SJSA1 (cell line): ENCODE data around the gene SIX1. TPM values are rescaled to one million over a fixed set of nuclear protein-coding genes. Genes with fewer than 3 reads are reported as not detected.

ENCODE experiments used
- DNase-seq, 2 experiments: peaks; one replicate each; pipeline ENCODE4 v3.0.0-alpha.2; 2015 to 2020; ENCODE audit warnings: low spot score in 2 of 2, low read depth in 1 of 2
- H3K27ac ChIP-seq: fragments of 250-450 bp; sonication (Bioruptor Pico); 2 replicates; pipeline ENCODE4 v1.5.1; 2020; ENCODE audit warnings: mild to moderate bottlenecking, moderate library complexity
- H3K27me3 ChIP-seq: fragments of 250-450 bp; sonication (Bioruptor Pico); replicated peaks from 2 replicates; pipeline ENCODE4 v1.5.1; 2020; ENCODE audit warnings: mild to moderate bottlenecking, moderate library complexity
- H3K36me3 ChIP-seq: fragments of 250-450 bp; sonication (Bioruptor Pico); 2 replicates; pipeline ENCODE4 v1.5.1; 2020; ENCODE audit warnings: mild to moderate bottlenecking
- H3K4me1 ChIP-seq: fragments of 250-450 bp; sonication (Bioruptor Pico); replicated peaks from 2 replicates; pipeline ENCODE4 v1.6.1; 2021; ENCODE audit warnings: mild to moderate bottlenecking
- H3K4me3 ChIP-seq: fragments of 250-450 bp; sonication (Bioruptor Pico); 2 replicates; pipeline ENCODE4 v1.5.1; 2020; ENCODE audit warnings: mild to moderate bottlenecking
- H3K9me3 ChIP-seq: fragments of 250-450 bp; sonication (Bioruptor Pico); replicated peaks from 2 replicates; pipeline ENCODE4 v1.5.1; 2020; ENCODE audit warnings: mild to moderate bottlenecking
- total RNA-seq: library from RNA; depleted of rRNA; stranded (reverse); fragments of >200 nt; shearing (Covaris generic); gene quantifications from 2 replicates; pipeline ENCODE4 v1.2.3, GENCODE V29; 2014

The SIX1 gene
- total RNA-seq, 1 experiment from 2014 or later: 3.7 TPM

DNA sequence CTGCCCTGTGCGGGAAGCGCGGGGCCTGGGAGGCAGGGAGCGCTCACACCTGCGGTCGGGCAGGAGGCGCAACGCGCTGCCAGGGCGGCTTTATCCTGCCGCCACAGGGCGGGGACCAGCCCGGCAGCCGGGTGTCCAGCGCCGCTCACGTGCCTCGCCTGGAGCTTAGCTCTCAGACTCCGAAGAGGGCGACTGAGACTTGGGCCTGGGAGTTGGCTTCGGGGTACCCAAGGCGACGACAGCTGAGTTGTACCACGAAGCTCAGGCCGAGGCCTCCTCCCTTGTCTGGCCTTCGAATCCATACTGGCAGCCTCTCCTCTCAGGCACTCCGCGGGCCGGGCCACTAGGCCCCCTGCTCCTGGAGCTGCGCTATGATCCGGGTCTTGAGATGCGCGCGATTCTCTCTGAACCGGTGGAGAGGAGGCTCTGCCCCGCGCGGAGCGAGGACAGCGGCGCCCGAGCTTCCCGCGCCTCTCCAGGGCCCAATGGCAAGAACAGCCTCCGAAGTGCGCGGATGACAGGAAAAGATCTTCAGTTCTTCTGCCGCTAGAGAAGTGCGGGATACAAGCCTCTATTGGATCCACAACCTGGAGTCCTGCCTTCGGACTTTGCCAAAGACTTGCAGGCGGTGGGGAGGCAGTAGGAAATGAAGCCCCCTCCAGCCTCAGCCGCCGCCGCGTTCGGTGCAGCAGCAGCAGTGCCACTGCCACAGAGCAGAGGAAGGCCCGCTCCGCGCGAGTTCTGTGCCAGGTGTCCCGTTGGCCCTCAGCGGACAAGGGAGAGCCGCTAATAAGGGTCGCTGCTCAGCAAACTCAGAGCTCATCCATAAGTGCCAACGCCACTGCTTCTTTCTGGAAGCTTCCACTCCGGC lies 6.8 kb downstream of the SIX1 start:
- Histone ChIP-seq H3K9me3 (no peaks in the 10 kb centered on the region), H3K4me3 (no peak overlapping the region), H3K27ac (no peak overlapping the region), H3K4me1 (peaks cover 4% of the 10 kb centered on the region), H3K27me3 (no peaks in the 10 kb centered on the region), H3K36me3 (peaks cover 15% of the 10 kb centered on the region; the same call in 1 of the 2 replicates)
- no peak for DNase-seq

- H3K27me3 ChIP-seq: no peaks in the 10 kb centered on the region
- H3K4me1 ChIP-seq: peaks cover 4% of the 10 kb centered on the region
- no peak for DNase-seq
- H3K27ac ChIP-seq: no peak overlapping the region
- H3K36me3 ChIP-seq: peaks cover 15% of the 10 kb centered on the region; the same call in 1 of the 2 replicates
- no peaks in the 10 kb centered on the region for H3K9me3 ChIP-seq
- H3K4me3 ChIP-seq: no peak overlapping the region
These were observed 7.5 kb downstream of the SIX1 start for GRCh38 chr14:60641742-60642269.

DNA sequence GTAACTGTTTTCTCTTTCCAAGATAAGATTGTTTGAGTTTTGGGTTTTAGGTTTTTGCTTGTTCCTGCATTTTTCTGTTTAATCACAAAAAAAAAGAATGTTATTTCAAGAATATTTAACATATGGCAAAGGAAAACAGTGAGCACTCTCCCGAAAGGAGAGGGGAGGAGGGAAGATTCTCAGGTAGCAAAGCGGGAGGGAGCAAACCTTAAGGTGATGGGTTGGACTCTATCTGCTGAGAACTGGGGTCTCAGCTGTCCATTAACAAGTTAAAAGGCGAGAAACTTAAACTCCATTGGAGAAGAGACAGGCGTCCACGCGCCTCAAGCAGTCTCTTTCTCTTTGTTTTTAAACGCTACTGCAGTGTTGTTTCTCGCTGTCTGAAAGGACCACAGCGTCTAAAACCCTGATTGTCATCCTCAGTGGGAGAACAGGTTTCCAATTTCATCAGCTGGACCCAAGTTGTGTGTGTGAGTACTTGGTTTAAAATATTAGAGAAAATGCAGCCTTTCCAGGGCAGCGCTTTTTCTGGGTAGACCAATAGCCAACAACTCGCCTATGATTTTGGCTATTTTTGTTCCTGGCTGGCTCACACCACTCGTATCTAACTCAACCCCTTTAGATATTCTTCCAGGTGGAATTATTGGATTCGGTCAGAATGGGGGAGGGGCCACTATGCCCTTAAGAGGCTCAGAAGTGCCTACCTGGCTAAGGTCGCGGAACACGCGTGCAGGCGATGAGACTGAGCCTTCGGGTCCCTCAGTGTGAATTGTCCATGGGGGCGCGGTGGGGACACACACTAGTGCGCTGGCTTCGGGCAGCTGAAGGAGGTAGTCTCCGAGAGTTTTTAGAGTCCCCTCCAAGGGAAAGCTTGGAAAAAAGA lies 8.2 kb downstream of the SIX1 start:
- Histone ChIP-seq H3K27me3 (no peaks in the 10 kb centered on the region), H3K36me3 (peaks cover 15% of the 10 kb centered on the region; the same call in 1 of the 2 replicates), H3K4me1 (peaks cover 4% of the 10 kb centered on the region), H3K4me3 (no peak overlapping the region), H3K9me3 (no peaks in the 10 kb centered on the region), H3K27ac (no peak overlapping the region)
- DNase-seq: no peak

- no peak overlapping the region for H3K4me3 ChIP-seq
- no peak for DNase-seq
- no peak overlapping the region for H3K27ac ChIP-seq
- H3K9me3 ChIP-seq: no peaks in the 10 kb centered on the region
- H3K27me3 ChIP-seq: no peaks in the 10 kb centered on the region
- H3K4me1 ChIP-seq: peaks cover 4% of the 10 kb centered on the region
- H3K36me3 ChIP-seq: peaks cover 15% of the 10 kb centered on the region; the same call in 1 of the 2 replicates
These were observed 9.6 kb downstream of the SIX1 start for GRCh38 chr14:60639674-60640073.

DNA sequence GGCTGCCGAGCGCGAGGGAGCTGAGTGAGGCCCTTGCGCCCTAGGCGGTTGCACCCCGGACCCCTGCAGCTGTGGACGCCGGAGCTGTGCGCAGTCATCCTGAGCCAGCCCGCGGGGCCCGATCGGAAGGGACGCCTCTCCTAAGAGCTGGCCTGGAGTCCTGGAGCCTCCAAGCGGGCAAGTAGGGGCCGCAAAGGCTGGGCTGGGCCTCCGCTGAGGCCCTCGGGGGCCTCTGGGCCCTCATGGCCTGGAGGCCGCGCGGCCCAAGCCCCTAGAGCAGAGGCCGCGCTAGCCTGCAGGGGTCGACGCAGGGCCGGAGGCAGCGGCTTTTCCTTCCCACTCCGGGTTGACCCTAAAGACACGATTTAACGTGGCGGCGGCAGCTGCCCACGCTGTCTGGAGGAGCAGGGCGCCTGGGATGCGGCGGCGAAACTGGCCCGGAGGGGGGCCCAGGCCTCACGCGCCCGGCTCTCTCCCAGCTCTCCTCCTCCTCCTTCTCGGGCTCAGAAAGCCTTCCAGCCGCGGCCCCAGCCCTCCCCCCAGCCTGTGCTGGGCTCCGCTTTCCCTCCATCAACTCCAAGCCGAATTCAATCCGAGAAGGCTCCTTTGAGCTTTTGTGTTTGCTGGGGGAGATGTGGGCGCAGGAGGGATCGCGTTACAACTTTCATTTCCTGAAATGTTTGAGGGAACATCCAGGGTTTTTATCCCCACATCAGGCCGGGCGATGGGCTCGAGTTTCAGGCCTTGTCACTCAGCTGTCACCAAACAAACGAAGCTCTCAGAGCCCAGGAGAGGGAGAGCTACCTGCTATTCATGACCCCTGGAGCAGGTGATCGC lies 11.6 kb downstream of the SIX1 start:
- Histone ChIP-seq H3K4me1 (no peaks in the 10 kb centered on the region), H3K9me3 (no peaks in the 10 kb centered on the region), H3K4me3 (no peak overlapping the region), H3K36me3 (peaks cover 12% of the 10 kb centered on the region; the same call in 1 of the 2 replicates), H3K27ac (no peak overlapping the region), H3K27me3 (no peaks in the 10 kb centered on the region)
- DNase-seq: no peak

GRCh38 chr14:60636879-60637478 lies 12.3 kb downstream of the SIX1 start:
- H3K27ac ChIP-seq: no peak overlapping the region
- H3K27me3 ChIP-seq: no peaks in the 10 kb centered on the region
- no peaks in the 10 kb centered on the region for H3K9me3 ChIP-seq
- no peak overlapping the region for H3K4me3 ChIP-seq
- DNase-seq: no peak
- peaks cover 7% of the 10 kb centered on the region; the same call in 1 of the 2 replicates for H3K36me3 ChIP-seq
- H3K4me1 ChIP-seq: no peaks in the 10 kb centered on the region

- Histone ChIP-seq H3K4me3 (no peak overlapping the region), H3K36me3 (no peaks in the 10 kb centered on the region), H3K4me1 (no peaks in the 10 kb centered on the region), H3K27me3 (no peaks in the 10 kb centered on the region), H3K9me3 (no peaks in the 10 kb centered on the region), H3K27ac (no peak overlapping the region)
- DNase-seq: no peak
These were observed 15.1 kb downstream of the SIX1 start for GRCh38 chr14:60634153-60634552.

DNA sequence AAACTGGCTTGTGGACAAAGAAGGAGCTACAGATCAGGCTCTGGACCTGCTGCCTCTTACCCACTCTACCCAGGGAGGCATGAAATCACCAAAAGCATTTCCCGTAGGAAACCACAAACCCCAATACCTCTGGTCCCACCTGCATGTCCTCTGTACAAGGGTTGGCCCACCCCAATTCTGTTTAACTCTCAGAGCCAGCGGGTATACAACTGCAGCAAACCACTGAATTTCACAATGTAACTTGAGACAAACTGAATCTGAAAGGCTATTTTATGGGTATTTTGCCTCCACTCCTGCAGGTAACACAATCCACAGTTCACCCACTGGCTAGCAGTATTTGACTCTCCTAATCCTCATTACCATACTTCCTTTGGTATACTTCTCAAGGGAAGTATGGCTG lies 16.5 kb downstream of the SIX1 start:
- no peak for DNase-seq
- H3K36me3 ChIP-seq: no peaks in the 10 kb centered on the region
- no peaks in the 10 kb centered on the region for H3K9me3 ChIP-seq
- no peak overlapping the region for H3K27ac ChIP-seq
- H3K4me1 ChIP-seq: no peaks in the 10 kb centered on the region
- H3K27me3 ChIP-seq: no peaks in the 10 kb centered on the region
- H3K4me3 ChIP-seq: no peak overlapping the region

DNA sequence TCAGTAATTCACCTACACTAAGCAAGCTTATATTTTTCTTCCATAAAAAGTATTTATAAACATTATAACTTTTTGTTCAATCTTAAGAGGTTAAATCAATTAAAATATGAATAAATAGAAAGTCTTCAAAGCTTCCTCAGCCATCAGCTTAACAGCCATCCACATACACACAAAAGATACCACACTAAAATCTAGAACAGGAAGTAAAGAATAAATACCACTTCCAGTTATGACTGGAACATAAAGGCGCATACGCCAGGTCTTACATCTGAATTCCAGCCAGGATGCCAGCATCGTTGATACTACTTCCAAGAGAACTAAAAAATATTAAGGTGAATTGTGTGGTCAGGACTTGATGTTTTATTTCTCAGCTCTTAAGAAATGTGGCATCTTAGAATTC lies 17.0 kb downstream of the SIX1 start:
- H3K36me3 ChIP-seq: no peaks in the 10 kb centered on the region
- H3K27ac ChIP-seq: no peak overlapping the region
- H3K9me3 ChIP-seq: no peaks in the 10 kb centered on the region
- H3K4me1 ChIP-seq: no peaks in the 10 kb centered on the region
- H3K27me3 ChIP-seq: no peaks in the 10 kb centered on the region
- no peak for DNase-seq
- H3K4me3 ChIP-seq: no peak overlapping the region

DNA sequence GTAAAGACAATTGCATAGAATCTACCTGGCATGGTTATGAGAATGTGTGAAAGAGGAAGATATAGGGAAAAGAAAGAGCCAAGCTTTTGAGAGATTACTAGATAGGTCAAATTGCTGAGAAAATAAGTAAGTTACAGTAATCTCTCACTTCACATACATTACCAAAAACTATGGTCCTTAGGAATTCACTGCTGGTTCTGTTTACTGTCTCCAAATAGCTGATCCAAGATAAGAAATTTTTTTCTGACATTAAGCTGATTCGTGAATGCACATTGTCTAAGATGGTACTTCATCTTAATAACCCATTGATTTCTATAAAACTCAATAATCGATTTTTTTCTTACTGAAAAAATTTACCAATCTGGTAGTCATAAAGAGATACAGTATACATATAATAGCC lies 17.4 kb downstream of the SIX1 start:
- no peak overlapping the region for H3K27ac ChIP-seq
- H3K9me3 ChIP-seq: no peaks in the 10 kb centered on the region
- H3K36me3 ChIP-seq: no peaks in the 10 kb centered on the region
- no peak for DNase-seq
- no peaks in the 10 kb centered on the region for H3K27me3 ChIP-seq
- no peak overlapping the region for H3K4me3 ChIP-seq
- no peaks in the 10 kb centered on the region for H3K4me1 ChIP-seq

DNA sequence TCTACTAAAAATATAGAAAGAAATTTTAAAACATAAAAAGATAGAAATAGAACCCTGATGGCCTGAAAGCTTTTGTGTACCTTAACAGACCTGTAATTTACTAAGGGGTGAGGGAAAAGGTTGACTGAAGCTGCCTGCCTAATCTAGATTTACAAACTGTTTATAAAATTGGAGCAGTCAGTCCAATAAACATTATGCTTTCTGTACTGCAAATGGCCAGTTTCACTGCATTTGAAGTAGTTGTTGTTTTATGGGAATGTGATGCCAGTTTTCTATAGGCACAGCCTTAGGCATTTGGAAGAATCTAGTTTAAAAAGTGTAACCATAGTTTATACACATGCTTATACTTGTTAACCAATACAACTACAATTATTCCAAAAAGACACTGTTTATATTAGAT lies 19.1 kb downstream of the SIX1 start:
- H3K27me3 ChIP-seq: no peaks in the 10 kb centered on the region
- no peaks in the 10 kb centered on the region for H3K36me3 ChIP-seq
- H3K4me3 ChIP-seq: no peak overlapping the region
- H3K4me1 ChIP-seq: peaks cover 6% of the 10 kb centered on the region; the same call in 1 of the 2 replicates
- no peak for DNase-seq
- no peaks in the 10 kb centered on the region for H3K9me3 ChIP-seq
- no peak overlapping the region for H3K27ac ChIP-seq

DNA sequence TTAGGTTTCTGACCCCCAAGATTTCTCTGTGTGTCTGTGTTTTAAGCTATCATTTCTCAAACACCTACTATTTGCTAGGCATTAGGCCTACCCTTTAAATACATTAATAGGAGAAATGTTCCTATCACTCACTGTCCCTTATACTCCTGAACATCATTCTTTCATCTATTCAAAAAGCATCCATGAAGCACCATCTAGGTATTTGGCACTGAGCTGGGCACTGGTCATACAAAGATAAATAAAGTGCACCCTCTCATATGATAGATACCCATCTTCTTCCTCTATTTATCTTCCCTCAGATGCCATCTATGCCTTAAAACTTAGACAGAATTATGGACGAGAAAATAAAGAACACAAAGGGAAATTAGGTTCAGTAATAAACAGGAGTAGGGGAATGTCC lies 20.4 kb downstream of the SIX1 start:
- H3K36me3 ChIP-seq: no peaks in the 10 kb centered on the region
- peaks cover 12% of the 10 kb centered on the region for H3K4me1 ChIP-seq
- H3K4me3 ChIP-seq: no peak overlapping the region
- no peaks in the 10 kb centered on the region for H3K27me3 ChIP-seq
- no peak for DNase-seq
- H3K27ac ChIP-seq: no peak overlapping the region
- H3K9me3 ChIP-seq: no peaks in the 10 kb centered on the region

GRCh38 chr14:60622917-60623257 lies 26.4 kb downstream of the SIX1 start:
- Histone ChIP-seq H3K36me3 (no peaks in the 10 kb centered on the region), H3K9me3 (no peaks in the 10 kb centered on the region), H3K27ac (no peak overlapping the region), H3K4me1 (peaks cover 28% of the 10 kb centered on the region), H3K4me3 (no peak overlapping the region), H3K27me3 (no peaks in the 10 kb centered on the region)
- no peak for DNase-seq
